Activated CD8-positive, alpha-beta T cell treated with anti-CD3 and anti-CD28 coated beads for 36 hours (primary cell): ENCODE results near the gene AQP6. TPM values are rescaled to one million over a fixed set of nuclear protein-coding genes. Genes with fewer than 3 reads are reported as not detected.

Experiments
- ATAC-seq: fragments of 200-7000 bp; cut with Tn5 transposase; one replicate; pipeline ENCODE4 v1.10.0; 2021; ENCODE audit warnings: mild to moderate bottlenecking, moderate library complexity
- CTCF ChIA-PET: fragments of 350-600 bp; sonication (Branson Sonifier 250); formaldehyde crosslinking; loops from one replicate; lab custom pipeline; 2021; ENCODE audit warnings: antibody characterized with exemption; lab: Charles Lee
- POLR2A ChIA-PET: fragments of 350-600 bp; sonication (Branson Sonifier 250); formaldehyde crosslinking; loops from one replicate; lab custom pipeline; 2021; ENCODE audit warnings: antibody characterized with exemption; lab: Charles Lee
- DNase-seq: peaks from one replicate; pipeline ENCODE4 v3.0.0-alpha.2; 2020
- H3K27ac Mint-ChIP-seq: one replicate; pipeline ENCODE4 v1.8.0; 2021; ENCODE audit warnings: mild to moderate bottlenecking, mixed read lengths
- H3K27me3 Mint-ChIP-seq: one replicate; pipeline ENCODE4 v1.8.0; 2021; ENCODE audit warnings: mixed read lengths
- H3K36me3 Mint-ChIP-seq: one replicate; pipeline ENCODE4 v1.8.0; 2021; ENCODE audit warnings: low read depth, mixed read lengths
- H3K4me1 Mint-ChIP-seq: one replicate; pipeline ENCODE4 v1.8.0; 2021; ENCODE audit warnings: low read depth, mixed read lengths
- H3K4me3 Mint-ChIP-seq: one replicate; pipeline ENCODE4 v1.8.0; 2021; ENCODE audit warnings: mild to moderate bottlenecking, moderate library complexity, mixed read lengths
- H3K9me3 Mint-ChIP-seq: one replicate; pipeline ENCODE4 v1.8.0; 2021; ENCODE audit warnings: mixed read lengths
- CTCF ChIP-seq: fragments of 200-600 bp; IDR thresholded peaks from one replicate; pipeline ENCODE4 v1.8.0; 2022; ENCODE audit warnings: antibody characterized with exemption, mild to moderate bottlenecking
- intact Hi-C: fragments of 100-400 bp; cut with micrococcal nuclease; formaldehyde crosslinking; loops from one replicate; pipeline ENCODE4 v1.10.0; 2022
- total RNA-seq, 2 experiments: library from RNA; stranded (reverse); gene quantifications; one replicate each; pipeline ENCODE4 v1.2.3, GENCODE V29; 2021

The AQP6 gene
- total RNA-seq, 2 experiments from 2014 or later = not detected

DNA sequence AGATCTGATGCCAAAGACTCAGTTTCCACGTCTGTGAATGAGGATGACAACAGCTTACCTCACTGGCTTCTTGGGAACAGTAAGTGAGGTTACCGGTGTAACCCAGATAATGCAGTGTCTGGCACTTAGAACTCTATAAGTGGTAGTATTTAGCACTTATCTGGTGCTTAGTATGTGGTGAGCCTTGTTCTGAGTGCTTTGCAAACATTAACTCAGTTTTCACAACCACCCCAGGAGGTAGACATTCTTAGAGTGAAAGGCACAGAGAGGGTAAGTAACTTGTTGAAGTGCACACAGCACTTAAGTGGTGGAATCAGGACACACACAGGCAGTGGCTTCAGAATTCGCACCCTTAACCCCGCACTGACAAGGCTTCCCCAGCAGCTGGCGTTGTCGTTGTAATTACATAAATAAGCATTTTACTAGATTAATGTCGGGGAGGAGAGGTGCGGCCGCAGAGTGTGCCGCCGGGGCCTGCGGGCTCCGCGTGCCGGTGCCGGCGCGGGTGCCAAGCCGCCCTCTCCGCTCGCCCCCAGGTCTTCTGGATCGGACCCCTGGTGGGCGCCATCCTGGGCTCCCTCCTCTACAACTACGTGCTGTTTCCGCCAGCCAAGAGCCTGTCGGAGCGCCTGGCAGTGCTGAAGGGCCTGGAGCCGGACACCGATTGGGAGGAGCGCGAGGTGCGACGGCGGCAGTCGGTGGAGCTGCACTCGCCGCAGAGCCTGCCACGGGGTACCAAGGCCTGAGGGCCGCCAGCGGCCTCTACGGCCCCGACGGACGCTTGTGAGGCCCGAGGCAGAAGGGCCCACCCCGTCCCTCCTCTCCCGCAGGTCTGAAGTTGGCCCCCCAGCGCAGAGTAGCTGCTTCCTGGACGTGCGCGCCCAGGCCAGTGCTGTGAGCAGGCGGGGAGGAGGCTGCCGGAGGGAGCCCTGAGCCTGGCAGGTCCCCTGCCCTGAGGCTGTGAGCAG is 17.6 kb upstream of the AQP6 start:
- POLR2A ChIA-PET = no interaction called here
- no peaks in the 10 kb centered on the region for H3K4me1 Mint-ChIP-seq
- no peak overlapping the region for H3K4me3 Mint-ChIP-seq
- no peaks in the 10 kb centered on the region for H3K9me3 Mint-ChIP-seq
- intact Hi-C loops = no loop called here
- CTCF ChIA-PET = interaction anchor here (3.8 to 3.9 kb wide), 2 partner anchors 10 to 12 kb away, joined by 19 to 25 read pairs; no protein-coding TSS in a partner anchor
- no peak overlapping the region for H3K27ac Mint-ChIP-seq
- peaks cover 52% of the 10 kb centered on the region for H3K27me3 Mint-ChIP-seq
- TF ChIP-seq CTCF = no peak
- no peaks in the 10 kb centered on the region for H3K36me3 Mint-ChIP-seq
- DNase-seq (no peak), ATAC-seq (no peak)

DNA sequence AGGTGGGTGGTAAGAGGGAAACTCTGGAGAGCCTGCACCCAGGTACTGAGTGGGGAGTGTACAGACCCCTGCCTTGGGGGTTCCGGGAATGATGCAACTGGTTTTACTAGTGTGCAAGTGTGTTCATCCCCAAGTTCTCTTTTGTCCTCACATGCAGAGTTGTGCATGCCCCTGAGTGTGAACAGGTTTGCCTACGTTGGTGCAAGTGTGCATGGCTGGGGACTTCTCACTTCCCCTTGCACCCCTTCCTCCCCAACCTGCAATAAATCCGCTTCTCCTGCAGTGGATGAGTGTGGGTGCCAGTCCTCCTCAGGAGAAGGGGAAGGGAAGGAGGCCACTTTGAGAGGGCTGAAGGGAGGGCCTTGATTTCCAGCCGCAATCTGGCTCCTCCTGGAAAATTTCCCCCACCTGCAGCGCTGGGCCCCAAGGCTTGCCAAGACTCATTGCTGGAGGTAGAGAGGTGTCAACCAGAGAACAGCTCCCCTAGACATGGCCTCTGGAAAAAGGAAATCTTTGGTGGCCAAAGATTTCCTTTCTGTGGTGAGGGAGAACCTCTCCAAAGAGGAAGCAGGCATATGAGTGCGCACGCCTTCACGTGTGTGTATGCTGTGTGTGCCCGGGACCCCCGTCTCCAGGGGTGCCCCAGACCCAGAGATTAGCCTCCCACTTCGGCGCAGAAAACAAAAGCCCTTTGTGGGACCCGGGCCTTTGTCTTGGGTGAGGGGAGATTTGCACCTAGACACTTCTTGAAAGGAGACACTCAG is 16.7 kb upstream of the AQP6 start:
- H3K4me3 Mint-ChIP-seq = no peak overlapping the region
- ChIA-PET CTCF (interaction anchor here (0.6 to 3.9 kb wide), 3 partner anchors 11 kb away, joined by 3 to 25 read pairs (median 19); no protein-coding TSS in a partner anchor), POLR2A (interaction anchor here (0.7 kb wide), 1 partner anchor 88 kb away, joined by 3 read pairs; no protein-coding TSS in a partner anchor)
- no peaks in the 10 kb centered on the region for H3K9me3 Mint-ChIP-seq
- peaks cover 60% of the 10 kb centered on the region for H3K27me3 Mint-ChIP-seq
- H3K36me3 Mint-ChIP-seq = no peaks in the 10 kb centered on the region
- no peak for ATAC-seq
- intact Hi-C loops = no loop called here
- no peak for DNase-seq
- H3K4me1 Mint-ChIP-seq = peaks cover 6% of the 10 kb centered on the region
- no peak for TF ChIP-seq CTCF
- no peak overlapping the region for H3K27ac Mint-ChIP-seq

GRCh38 chr12:49956663-49957569 is 15.8 kb upstream of the AQP6 start:
- ATAC-seq = no peak
- no peak for TF ChIP-seq CTCF
- Mint-ChIP-seq H3K4me1 (peaks cover 6% of the 10 kb centered on the region), H3K4me3 (no peak overlapping the region), H3K9me3 (no peaks in the 10 kb centered on the region), H3K27ac (no peak overlapping the region), H3K27me3 (peaks cover 61% of the 10 kb centered on the region), H3K36me3 (no peaks in the 10 kb centered on the region)
- DNase-seq = no peak
- ChIA-PET CTCF (interaction anchor here (0.6 to 3.9 kb wide), 4 partner anchors 10 to 12 kb away, joined by 3 to 30 read pairs (median 23); no protein-coding TSS in a partner anchor), POLR2A (interaction anchor here (0.7 to 1.1 kb wide), 2 partner anchors 9 to 89 kb away, joined by 3 read pairs; no protein-coding TSS in a partner anchor)
- intact Hi-C loops = no loop called here

DNA sequence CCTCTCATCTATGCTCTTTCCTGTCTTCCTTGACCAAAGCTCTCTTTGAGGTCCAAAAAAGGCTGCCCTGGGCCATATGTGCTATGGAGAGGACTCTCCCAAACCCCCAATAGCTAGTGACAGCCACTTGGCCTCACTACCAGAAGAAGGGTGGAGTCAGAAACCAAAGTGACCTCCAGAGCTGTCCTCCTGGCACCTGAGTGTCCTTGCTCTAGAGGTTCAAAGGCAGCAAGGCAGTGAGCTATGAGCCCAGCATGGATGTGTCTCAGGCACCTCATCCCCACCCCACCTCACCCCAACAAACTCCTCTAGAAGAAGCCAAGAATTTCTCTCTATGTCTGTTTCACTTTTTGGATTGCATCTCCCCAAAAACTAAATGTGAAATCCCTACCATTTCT is 15.2 kb upstream of the AQP6 start:
- intact Hi-C loops = no loop called here
- Mint-ChIP-seq H3K27ac (no peak overlapping the region), H3K4me3 (no peak overlapping the region), H3K27me3 (peaks cover 67% of the 10 kb centered on the region), H3K9me3 (no peaks in the 10 kb centered on the region), H3K4me1 (peaks cover 6% of the 10 kb centered on the region), H3K36me3 (no peaks in the 10 kb centered on the region)
- ATAC-seq (no peak), DNase-seq (no peak)
- CTCF ChIA-PET = interaction anchor here (3.3 to 3.8 kb wide), 2 partner anchors 10 to 12 kb away, joined by 27 to 30 read pairs; no protein-coding TSS in a partner anchor
- TF ChIP-seq CTCF = no peak
- POLR2A ChIA-PET = interaction anchor here (1.1 kb wide), 1 partner anchor 9 kb away, joined by 3 read pairs; no protein-coding TSS in a partner anchor
